Astrocyte of the spinal cord (primary cell): ENCODE measurements around the gene TMEM255B.

Experiments
- DNase-seq: peaks from one replicate; pipeline ENCODE4 v3.0.0; 2011; ENCODE audit warnings: low read depth, low spot score
- H3K4me3 ChIP-seq: 2 replicates; pipeline ENCODE4 v1.5.1; 2011; ENCODE audit warnings: low read depth, mild to moderate bottlenecking, low read length, moderate library complexity
- in situ Hi-C: cut with HindIII; loops from 2 replicates; pipeline ENCODE4 v1.10.0; 2017; ENCODE audit warnings: low sequenced_read_pairs
- TF ChIP-seq, protein P1 (sequence below): IDR thresholded peaks from 2 replicates; pipeline ENCODE4 v1.5.1; 2012; ENCODE audit warnings: low read depth, mild to moderate bottlenecking, low read length, inconsistent platforms

The TMEM255B gene

GRCh38 chr13:113845055-113845454, 86.0 kb downstream of the TMEM255B start:
- TF ChIP-seq, protein P1, sequence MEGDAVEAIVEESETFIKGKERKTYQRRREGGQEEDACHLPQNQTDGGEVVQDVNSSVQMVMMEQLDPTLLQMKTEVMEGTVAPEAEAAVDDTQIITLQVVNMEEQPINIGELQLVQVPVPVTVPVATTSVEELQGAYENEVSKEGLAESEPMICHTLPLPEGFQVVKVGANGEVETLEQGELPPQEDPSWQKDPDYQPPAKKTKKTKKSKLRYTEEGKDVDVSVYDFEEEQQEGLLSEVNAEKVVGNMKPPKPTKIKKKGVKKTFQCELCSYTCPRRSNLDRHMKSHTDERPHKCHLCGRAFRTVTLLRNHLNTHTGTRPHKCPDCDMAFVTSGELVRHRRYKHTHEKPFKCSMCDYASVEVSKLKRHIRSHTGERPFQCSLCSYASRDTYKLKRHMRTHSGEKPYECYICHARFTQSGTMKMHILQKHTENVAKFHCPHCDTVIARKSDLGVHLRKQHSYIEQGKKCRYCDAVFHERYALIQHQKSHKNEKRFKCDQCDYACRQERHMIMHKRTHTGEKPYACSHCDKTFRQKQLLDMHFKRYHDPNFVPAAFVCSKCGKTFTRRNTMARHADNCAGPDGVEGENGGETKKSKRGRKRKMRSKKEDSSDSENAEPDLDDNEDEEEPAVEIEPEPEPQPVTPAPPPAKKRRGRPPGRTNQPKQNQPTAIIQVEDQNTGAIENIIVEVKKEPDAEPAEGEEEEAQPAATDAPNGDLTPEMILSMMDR = no peak
- in situ Hi-C loops = no loop called here
- no peak for DNase-seq
- no peak overlapping the region for H3K4me3 ChIP-seq

GRCh38 chr13:113845723-113846635, 87.0 kb downstream of the TMEM255B start:
- H3K4me3 ChIP-seq = no peak overlapping the region
- in situ Hi-C loops = no loop called here
- TF ChIP-seq, protein P1 = no peak
- no peak for DNase-seq

- no peak overlapping the region for H3K4me3 ChIP-seq
- DNase-seq = no peak
- in situ Hi-C loops = no loop called here
- TF ChIP-seq, protein P1 = no peak
Observed at GRCh38 chr13:113846636-113847318, 87.8 kb downstream of the TMEM255B start.

GRCh38 chr13:113848020-113848419, 89.0 kb downstream of the TMEM255B start:
- no peak overlapping the region for H3K4me3 ChIP-seq
- TF ChIP-seq, protein P1 = no peak
- in situ Hi-C loops = no loop called here
- DNase-seq = no peak

DNA sequence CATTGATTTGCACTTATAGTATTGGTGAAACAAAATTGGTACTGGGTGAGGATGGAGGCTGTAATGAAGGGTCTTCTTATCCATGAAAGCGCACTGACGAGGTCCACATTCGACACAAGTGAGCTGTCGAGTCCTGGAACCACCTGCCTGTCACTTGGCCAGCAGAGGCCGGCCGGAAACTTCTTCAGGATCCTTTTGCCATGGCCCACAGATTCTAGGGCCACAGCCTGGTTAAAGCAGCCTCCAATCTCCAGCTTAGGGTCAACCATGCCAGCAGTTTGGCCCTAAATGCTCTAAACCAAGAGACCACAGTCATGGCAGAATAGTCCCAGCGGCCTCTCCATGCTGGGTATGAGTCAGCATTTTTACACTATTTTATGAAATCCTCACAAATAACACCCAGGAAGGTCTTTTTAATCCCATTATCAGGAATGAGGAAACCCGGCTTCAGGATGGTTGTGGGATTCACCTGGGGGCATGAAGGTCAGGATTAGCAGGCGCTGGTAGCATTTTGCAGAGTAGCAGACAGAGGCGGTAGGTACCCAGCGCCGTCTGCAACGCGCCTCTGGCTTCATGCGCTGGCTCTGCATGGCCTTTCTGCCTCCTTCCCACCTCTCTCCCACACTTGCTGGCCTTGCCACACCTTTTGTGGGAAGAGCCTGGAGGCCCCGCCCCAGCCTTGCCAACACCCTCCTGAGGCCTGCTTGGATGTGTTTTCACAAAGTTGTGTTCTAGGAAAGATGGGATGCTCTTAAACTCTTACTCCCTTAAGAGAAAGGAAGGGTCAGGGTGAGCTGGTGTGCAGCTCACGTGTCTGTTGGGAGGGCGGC, 89.6 kb downstream of the TMEM255B start:
- in situ Hi-C loops = no loop called here
- no peak for DNase-seq

More for the DNA sequence above, 89.6 kb downstream of the TMEM255B start:
- H3K4me3 ChIP-seq = no peak overlapping the region
- TF ChIP-seq, protein P1 = no peak
